Large intestine (tissue), 3 donors: ENCODE data around the gene ZNF629. TPM values are rescaled to one million over a fixed set of nuclear protein-coding genes. Genes with fewer than 3 reads are reported as not detected.

Experiments
- DNase-seq, 2 donors: peaks; one replicate each; pipeline versions ENCODE4 v3.0.0 to v3.0.0-alpha.2; 2013
- H3K27ac ChIP-seq: one replicate; pipeline ENCODE4 v1.5.1; 2013; ENCODE audit warnings: low read length
- H3K27me3 ChIP-seq: 2 replicates; pipeline ENCODE4 v1.6.1; 2013; ENCODE audit warnings: low read length; ENCODE audit not compliant: control insufficient read depth, insufficient read depth
- H3K36me3 ChIP-seq: 2 replicates; pipeline ENCODE4 v1.6.1; 2013; ENCODE audit warnings: low read length; ENCODE audit not compliant: control insufficient read depth, insufficient read depth
- H3K4me1 ChIP-seq: one replicate; pipeline ENCODE4 v1.6.1; 2013; ENCODE audit warnings: low read length; ENCODE audit not compliant: control insufficient read depth, insufficient read depth
- H3K4me3 ChIP-seq: one replicate; pipeline ENCODE4 v1.5.1; 2013; ENCODE audit warnings: low read length
- H3K9me3 ChIP-seq: one replicate; pipeline ENCODE4 v1.6.1; 2013; ENCODE audit warnings: mild to moderate bottlenecking, low read depth, low read length, moderate library complexity; ENCODE audit not compliant: control insufficient read depth
- WGBS: methylation state at CpG from one replicate; pipeline ENCODE4 v1.1.5; 2013; ENCODE audit warnings: low lambda C conversion rate; ENCODE audit not compliant: insufficient coverage; 5-methylcytosine and 5-hydroxymethylcytosine counted together
- polyA plus RNA-seq: library from polyadenylated mRNA; unstranded; fragments of 120-200 nt; gene quantifications from one replicate; pipeline ENCODE4 v1.2.1, GENCODE V29; 2013

The ZNF629 gene
- polyA plus RNA-seq, 1 donor: 15.4 TPM

- Histone ChIP-seq H3K27me3 (no peaks in the 10 kb centered on the region), H3K4me1 (peaks cover 5% of the 10 kb centered on the region), H3K27ac (peak overlapping the region; percentile 53), H3K4me3 (peak overlapping the region; percentile 67), H3K36me3 (peaks cover 35% of the 10 kb centered on the region), H3K9me3 (no peaks in the 10 kb centered on the region)
- peak in 1 of 2 donors; percentile 12 for DNase-seq
- WGBS: 33% methylated on average over 1 of the region's 3 CpGs
These were observed 39.7 kb downstream of the ZNF629 start for GRCh38 chr16:30747331-30747730.

- Histone ChIP-seq H3K4me1 (peaks cover 5% of the 10 kb centered on the region), H3K9me3 (no peaks in the 10 kb centered on the region), H3K36me3 (peaks cover 40% of the 10 kb centered on the region), H3K27me3 (no peaks in the 10 kb centered on the region), H3K4me3 (no peak overlapping the region), H3K27ac (no peak overlapping the region)
- no peak for DNase-seq
- WGBS: no CpG with 5 or more reads among the region's 9 CpGs
These were observed 40.3 kb downstream of the ZNF629 start for GRCh38 chr16:30746638-30747175.

- no peak for DNase-seq
- H3K4me3 ChIP-seq: no peak overlapping the region
- no CpG with 5 or more reads among the region's 2 CpGs for WGBS
- peaks cover 39% of the 10 kb centered on the region for H3K36me3 ChIP-seq
- H3K27ac ChIP-seq: no peak overlapping the region
- peaks cover 14% of the 10 kb centered on the region for H3K4me1 ChIP-seq
- no peaks in the 10 kb centered on the region for H3K9me3 ChIP-seq
- H3K27me3 ChIP-seq: no peaks in the 10 kb centered on the region
These were observed 41.9 kb downstream of the ZNF629 start for GRCh38 chr16:30745082-30745481.

- H3K9me3 ChIP-seq: no peaks in the 10 kb centered on the region
- H3K36me3 ChIP-seq: peaks cover 48% of the 10 kb centered on the region
- H3K4me1 ChIP-seq: peaks cover 16% of the 10 kb centered on the region
- WGBS: 60% methylated on average over 1 of the region's 2 CpGs
- H3K27ac ChIP-seq: no peak overlapping the region
- no peak for DNase-seq
- H3K4me3 ChIP-seq: no peak overlapping the region
- H3K27me3 ChIP-seq: no peaks in the 10 kb centered on the region
These were observed 42.8 kb downstream of the ZNF629 start for GRCh38 chr16:30744183-30744582.

GRCh38 chr16:30743716-30744115 lies 43.3 kb downstream of the ZNF629 start:
- H3K27me3 ChIP-seq: no peaks in the 10 kb centered on the region
- WGBS: no CpG with 5 or more reads among the region's 11 CpGs
- H3K4me3 ChIP-seq: no peak overlapping the region
- H3K27ac ChIP-seq: no peak overlapping the region
- no peaks in the 10 kb centered on the region for H3K9me3 ChIP-seq
- H3K4me1 ChIP-seq: peaks cover 16% of the 10 kb centered on the region
- no peak for DNase-seq
- peaks cover 52% of the 10 kb centered on the region for H3K36me3 ChIP-seq

GRCh38 chr16:30741461-30741914 lies 45.5 kb downstream of the ZNF629 start:
- Histone ChIP-seq H3K27ac (no peak overlapping the region), H3K4me1 (peaks cover 11% of the 10 kb centered on the region), H3K4me3 (no peak overlapping the region), H3K9me3 (no peaks in the 10 kb centered on the region), H3K36me3 (peaks cover 74% of the 10 kb centered on the region), H3K27me3 (no peaks in the 10 kb centered on the region)
- DNase-seq: peak in 1 of 2 donors; percentile 32
- WGBS: no CpG with 5 or more reads among the region's 6 CpGs

GRCh38 chr16:30740364-30741251 lies 46.4 kb downstream of the ZNF629 start:
- Histone ChIP-seq H3K27ac (peak overlapping the region; percentile 68), H3K36me3 (peaks cover 82% of the 10 kb centered on the region), H3K4me3 (no peak overlapping the region), H3K4me1 (peaks cover 11% of the 10 kb centered on the region), H3K9me3 (no peaks in the 10 kb centered on the region), H3K27me3 (no peaks in the 10 kb centered on the region)
- no CpG with 5 or more reads among the region's 8 CpGs for WGBS
- DNase-seq: peak; percentile 73 to 86

GRCh38 chr16:30738984-30739951 lies 47.7 kb downstream of the ZNF629 start:
- Histone ChIP-seq H3K4me1 (peaks cover 11% of the 10 kb centered on the region), H3K36me3 (peaks cover 85% of the 10 kb centered on the region), H3K27me3 (no peaks in the 10 kb centered on the region), H3K4me3 (no peak overlapping the region), H3K9me3 (no peaks in the 10 kb centered on the region), H3K27ac (peak overlapping the region; percentile 68)
- WGBS: 100% methylated on average over 3 of the region's 37 CpGs
- no peak for DNase-seq

- Histone ChIP-seq H3K4me1 (peaks cover 11% of the 10 kb centered on the region), H3K36me3 (peaks cover 85% of the 10 kb centered on the region), H3K4me3 (no peak overlapping the region), H3K27ac (no peak overlapping the region), H3K27me3 (no peaks in the 10 kb centered on the region), H3K9me3 (no peaks in the 10 kb centered on the region)
- no peak for DNase-seq
- no CpG with 5 or more reads among the region's 25 CpGs for WGBS
These were observed 49.0 kb downstream of the ZNF629 start for GRCh38 chr16:30737794-30738648.
